HG03457 (cell line): ENCODE data around the gene TRAPPC1.
"Not testable (repeated sequence)": the region's sequence is repeated elsewhere in the genome, so short reads cannot be mapped to it uniquely, and the experiment has no call there.

ENCODE experiments used
- ATAC-seq: cut with Tn5 transposase; IDR thresholded peaks from one replicate; pipeline ENCODE4 v1.9.1; 2021; ENCODE audit warnings: moderate number of reproducible peaks; ENCODE audit not compliant: unreplicated experiment

TRAPPC1 gene, protein sequence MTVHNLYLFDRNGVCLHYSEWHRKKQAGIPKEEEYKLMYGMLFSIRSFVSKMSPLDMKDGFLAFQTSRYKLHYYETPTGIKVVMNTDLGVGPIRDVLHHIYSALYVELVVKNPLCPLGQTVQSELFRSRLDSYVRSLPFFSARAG

DNA sequence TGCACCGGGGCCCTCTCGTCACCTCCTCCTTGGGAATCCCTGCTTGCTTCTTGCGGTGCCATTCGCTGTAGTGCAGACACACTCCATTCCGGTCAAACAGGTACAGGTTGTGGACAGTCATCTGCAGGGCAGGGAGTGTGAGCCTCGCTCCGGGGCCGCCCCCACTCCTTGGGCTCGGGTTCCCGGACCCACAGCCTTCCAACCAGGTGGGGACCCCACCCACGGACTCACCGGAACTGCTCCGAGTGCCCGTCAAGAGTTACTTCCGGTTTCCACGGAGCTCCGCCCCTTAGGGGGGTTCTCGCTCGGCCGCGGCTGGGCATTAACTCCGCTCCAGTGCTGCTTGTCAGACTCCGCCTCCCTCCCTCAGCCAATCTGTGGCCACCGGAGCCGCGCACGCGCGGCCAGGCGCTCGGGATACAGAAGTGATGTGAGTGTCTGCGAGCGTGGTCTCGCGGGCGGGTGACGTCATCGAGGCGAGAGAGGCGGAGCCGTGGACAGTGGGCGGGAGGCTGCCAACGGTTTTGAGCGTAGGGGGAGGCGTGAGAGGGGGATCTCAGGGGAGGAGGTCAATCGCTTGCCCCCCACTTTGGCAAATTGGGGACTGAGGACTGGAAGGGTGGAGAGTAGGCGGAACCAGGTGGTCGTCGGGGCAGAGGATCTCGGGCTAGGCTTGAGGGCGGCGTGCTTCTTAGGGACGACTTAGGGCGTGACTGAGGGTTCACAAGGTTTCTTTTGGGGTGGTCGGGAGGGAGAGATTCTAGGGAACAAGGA lies at the start of gene TRAPPC1, which contains the start of gene CNTROB:
Gene TRAPPC1, minus strand, starts transcription at position 238 of the 774 bp plus-strand sequence. Its CDS starts 117 bp downstream, at position 121.
Gene CNTROB, plus strand, starts transcription at position 498 of the 774 bp plus-strand sequence. CDS start 874 bp downstream, outside the sequence.
- peak; percentile 79 for ATAC-seq

DNA sequence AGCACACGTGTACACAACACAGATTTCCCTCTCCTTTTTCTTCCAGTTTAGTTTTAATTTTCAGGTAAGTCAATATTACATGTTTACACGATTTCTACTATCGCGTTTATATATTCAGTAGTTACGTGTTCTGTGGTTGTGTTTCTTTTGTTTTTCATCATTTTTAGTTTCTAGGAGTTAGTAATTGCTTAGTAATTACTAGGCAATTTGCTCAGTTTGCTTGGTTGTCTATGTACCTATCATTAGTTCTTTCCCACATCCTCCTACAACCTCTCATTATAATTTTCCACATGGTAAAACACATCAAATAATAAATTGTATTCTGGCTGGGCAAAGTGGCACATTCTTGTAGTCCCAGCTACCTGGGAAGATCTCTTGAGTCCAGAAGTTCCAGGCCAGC lies 46.1 kb upstream of the TRAPPC1 start:
- ATAC-seq, result no peak

DNA sequence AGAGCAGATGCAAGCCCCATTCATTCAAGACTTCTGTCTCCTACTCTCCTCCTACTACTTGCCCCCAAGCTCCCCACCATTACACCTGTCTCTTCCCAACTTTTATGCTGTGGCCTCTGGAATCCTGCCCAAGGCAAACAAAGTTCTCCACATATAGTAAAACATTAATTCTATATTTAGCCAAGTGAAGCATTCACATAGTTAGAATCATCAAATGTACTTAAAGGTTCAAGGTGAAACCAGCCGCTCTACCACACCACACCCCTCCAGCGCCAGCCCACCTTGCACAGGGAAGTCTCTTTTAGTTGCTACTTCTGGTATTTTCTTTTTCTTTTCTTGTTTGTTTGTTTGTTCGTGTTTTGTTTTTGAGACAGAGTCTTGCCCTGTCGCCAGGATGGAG lies 45.3 kb upstream of the TRAPPC1 start:
- no peak for ATAC-seq

DNA sequence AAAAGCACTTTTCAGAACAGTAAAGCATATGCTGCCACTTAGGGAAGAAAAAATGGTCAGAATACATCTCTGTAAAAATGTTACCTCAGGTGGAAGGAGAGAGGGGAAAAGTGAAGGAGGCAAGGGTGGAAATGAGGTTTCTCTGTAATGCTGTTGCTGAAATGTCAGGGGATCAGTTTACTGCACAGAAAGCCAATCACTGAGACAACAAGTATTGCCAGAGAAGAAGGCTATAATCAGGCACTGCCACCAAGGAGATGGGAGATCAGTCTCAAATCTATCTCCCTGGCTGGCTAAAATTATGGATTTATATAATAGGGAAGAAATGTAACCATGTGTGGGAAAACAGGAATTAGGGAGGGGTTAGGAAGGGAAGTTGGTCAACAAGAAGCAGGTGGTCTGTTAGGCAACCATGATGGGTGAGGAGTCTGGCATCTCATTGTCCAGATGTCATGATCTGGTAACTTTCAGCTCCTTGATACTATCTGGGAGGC lies 42.9 kb upstream of the TRAPPC1 start:
- ATAC-seq, result no peak

DNA sequence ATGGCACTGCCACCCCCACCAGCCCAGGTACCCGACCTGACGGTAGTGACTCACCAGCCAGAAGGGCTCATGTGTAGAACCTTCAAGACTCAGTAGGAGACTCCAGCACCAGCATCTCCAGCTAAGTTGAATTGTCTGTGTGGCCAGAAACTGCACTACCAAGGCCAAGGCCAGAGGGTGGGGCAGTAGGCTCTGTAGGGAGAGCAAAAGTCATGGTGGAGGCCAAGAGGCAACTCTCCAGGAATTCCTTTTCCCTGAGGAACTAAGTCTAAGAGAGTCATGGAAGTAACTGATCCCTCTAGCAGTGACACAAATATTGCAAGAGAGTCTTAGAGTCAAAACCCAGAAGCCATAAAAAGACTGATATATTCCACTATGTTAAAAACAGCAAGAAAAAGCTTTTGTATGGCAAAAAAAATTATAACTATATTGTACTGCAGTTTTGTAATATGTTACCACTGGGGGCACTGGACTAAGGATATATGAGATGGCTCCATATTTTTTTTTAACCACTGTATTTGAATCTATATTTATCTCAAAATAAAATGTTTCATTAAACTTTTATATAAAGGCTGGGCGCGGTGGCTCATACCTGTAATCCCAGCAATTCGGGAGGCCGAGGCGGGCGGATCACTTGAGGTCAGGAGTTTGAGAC lies 40.5 kb upstream of the TRAPPC1 start:
- ATAC-seq, result no peak

DNA sequence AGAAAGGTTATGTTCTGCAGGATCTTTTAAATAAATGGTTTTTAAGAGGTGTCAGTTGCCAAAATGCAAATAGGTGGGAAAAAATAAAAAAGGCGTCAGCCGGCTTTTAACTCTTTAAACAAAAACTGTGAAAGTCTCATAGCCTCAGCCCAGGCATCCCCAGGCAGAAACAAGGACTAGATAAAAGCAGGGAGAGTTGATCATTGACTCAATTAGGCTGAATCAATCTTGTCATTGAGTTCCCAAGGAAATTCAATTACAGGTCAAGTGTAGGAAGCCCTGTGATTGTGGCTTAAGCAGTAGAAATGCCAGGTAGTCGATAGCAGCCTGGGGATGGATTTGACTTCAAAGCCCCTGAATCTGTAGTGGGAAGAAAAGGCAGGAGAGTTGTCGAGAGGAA lies 39.9 kb upstream of the TRAPPC1 start:
- no peak for ATAC-seq

DNA sequence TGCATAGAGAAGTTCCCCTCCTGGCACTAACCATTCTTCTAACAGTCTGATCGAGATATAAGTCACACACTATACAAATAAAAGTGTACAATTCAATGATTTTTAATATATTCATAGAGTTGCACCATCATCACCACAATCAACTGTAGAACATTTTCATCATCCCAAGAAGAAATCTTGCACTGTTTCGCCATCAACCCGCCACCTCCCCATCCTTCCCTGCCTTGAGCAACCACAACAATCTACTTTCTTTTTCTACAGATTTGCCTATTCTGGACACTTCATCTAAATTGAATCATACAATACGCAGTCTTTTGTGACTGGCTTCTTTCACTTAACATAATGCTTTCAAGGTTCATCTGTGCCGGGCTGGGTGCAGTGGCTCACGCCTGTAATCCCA lies 37.7 kb upstream of the TRAPPC1 start:
- no peak for ATAC-seq

DNA sequence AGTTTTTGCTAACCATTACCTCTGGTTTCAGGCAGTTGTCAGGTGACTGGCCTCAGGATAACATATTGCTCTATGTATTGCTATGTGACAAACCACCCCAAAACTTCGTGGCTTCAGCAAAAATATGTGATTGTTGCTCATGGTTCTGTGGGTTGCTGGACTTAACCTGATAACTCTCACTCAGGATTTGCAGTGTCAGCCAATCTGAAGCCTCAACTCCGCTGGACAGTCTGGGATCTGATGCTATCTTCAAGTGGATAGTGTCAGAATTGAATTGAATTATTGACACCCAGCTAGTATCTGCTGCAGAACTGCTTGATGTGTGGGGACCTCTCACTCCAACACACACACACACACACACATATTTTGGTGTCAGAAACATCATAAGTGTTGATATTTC lies 36.0 kb upstream of the TRAPPC1 start:
- ATAC-seq, result no peak

DNA sequence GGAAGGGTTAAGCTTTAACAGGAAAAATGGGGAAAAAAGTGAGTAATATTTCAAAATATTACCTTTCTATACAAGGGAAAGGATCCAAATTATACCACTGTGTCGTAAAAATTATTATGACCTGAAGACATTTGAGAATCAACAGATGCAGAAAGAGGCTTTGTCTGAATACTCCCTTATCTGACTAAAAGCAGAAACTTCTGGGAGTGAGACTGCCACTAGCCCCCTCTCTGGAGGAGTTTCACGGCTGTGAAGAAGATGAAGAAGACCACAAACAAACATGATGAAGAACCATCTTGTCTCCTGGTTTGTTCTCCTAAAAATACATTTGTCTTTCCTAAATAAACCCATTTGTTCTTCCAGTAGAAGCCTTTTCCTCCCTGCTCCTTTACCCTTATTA lies 29.7 kb upstream of the TRAPPC1 start:
- ATAC-seq, result no peak

DNA sequence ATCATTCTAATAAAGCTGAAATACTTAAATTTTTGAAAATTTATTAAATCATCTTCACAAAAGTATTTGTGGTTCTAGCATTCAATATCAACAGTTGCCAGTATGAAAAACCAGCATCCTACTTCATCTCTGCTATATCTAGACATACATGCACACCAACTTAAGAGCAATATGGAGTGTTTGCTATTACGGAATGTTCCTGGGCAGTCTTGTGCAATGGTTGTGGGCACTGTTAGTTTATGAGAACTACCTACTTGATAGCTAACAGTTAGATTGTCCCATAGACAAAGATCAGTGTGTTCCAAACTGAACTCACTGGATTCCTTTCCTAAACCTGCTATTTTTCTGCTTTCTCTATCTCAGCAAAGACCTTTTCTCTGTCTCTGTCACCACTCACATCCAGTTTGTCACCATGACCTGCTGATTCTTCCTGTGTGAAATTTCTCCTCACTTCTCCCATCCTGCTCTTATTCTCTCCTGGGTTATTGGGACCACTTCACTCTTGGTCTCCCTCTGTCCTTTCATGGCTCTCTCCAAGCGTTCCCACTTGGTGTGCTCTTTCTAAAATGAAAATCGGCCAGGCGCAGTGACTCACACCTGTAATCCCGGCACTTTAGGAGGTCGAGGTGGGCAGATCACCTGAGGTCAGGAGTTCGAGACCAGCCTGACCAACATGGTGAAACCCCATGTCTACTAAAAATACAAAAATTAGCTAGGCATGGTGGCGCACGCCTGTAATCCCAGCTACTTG lies 27.9 kb upstream of the TRAPPC1 start:
- ATAC-seq, result no peak

DNA sequence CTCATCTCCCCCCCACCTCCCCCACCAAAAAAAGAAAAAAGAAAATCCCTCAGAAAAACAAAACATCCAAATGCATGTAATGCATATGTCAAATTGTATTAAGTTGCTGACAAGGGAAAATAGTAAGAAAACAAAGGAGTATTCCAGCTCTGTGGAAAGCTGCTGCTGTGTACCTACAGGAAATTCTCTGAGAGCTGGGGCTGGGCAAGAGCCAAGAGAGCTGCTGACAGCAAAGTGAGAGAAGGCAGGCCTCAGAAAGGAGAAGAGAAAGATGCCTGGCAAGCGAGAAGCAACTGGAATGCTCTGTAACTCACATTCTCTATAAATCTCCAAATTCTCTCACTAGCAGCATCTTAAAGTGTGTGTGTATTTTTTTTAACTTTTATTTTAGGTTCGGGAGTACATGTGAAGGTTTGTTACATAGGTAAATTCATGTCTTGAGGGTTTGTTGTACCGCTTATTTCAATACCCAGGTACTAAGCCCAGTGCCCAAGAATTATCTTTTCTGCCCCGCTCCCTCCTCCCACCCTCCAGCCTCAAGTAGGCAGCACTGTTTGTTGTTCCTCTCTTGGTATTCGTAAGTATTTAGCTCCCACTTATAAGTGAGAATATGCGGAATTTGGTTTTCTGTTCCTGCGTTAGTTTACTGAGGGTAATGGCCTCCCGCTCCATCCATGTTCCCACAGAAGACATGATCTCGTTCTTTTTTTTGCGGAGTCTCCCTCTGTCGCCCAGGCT lies 24.7 kb upstream of the TRAPPC1 start:
- ATAC-seq, result no peak

DNA sequence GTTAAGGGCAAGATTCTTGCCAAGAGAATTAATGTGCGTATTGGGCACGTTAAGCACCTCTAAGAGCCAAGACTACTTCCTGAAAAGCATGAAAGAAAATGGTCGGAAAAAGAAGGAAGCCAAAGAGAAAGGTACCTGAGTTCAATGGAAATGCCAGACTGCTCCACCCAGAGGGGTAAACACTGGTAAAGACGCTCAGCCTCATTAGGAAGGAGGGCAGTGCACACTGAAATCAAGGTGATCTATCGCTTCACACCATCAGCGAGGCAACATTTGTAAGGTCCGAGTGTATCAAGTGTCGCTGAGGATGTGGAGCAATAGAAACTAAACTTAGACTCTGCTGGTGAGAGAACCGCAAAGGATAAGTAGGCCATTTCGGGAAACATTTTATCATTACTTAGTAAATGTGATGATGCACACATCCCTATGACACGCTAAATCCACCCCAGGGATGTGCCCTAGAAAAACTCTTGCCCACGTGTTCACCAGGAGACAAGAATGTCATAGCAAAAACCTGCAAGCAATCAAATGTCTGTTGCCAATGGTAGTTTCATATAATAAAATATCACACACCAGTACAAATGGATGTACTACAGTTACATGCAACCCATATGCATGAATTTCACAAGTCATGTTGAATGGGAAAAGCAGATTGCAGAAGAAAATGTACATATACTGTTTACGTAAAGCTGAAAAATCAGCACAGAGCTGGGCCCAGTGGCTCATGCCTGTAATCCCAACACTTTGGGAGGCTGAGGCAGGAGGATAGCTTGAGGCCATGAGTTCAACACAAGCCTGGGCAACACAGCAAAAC lies 23.9 kb upstream of the TRAPPC1 start:
- no peak for ATAC-seq

DNA sequence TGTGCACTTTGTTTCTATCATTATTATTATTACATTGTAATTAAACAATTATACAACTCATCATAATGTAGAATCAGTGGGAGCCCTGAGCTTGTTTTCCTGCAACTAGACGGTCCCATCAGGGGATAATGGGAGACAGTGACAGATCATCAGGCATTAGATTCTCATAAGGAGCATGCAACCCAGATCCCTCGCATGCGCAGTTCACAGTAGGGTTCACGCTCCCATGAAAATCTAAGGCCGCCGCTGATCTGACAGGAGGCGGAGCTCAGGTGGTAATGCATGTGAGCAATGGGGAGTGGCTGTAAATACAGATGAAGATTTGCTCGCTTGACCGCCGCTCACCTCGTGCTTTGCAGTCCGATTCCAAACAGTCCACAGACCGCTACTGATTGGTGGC lies 21.5 kb upstream of the TRAPPC1 start:
- not testable (repeated sequence) for ATAC-seq

DNA sequence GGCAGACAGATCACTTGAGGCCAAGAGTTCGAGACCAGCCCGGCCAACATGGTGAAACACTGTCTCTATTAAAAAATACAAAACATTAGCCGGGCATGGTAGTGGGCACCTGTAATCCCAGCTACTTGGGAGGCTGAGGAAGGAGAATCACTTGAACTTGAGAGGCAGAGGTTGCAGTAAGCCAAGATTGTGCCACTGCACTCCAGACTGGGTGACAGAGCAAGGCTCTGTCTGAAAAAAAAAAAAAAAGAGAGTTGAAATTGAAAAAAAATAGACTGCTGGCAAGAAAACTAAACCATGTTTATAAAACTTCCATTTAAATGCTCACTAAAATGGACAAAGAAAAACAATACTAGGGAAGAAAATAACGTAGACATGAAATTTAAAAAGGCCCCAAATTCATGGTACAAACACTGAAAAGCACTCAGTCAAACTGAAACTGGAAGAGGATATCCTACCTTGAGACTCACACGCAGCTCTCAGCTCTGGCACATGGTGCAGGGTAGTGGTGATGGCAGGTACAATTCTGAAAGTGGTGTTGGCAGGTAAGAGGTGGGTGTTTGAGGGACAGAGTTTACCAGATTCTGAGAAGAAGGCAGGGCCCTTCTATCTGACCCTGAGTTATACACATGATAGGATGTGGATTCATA lies 19.5 kb upstream of the TRAPPC1 start:
- peak; percentile 52 for ATAC-seq

DNA sequence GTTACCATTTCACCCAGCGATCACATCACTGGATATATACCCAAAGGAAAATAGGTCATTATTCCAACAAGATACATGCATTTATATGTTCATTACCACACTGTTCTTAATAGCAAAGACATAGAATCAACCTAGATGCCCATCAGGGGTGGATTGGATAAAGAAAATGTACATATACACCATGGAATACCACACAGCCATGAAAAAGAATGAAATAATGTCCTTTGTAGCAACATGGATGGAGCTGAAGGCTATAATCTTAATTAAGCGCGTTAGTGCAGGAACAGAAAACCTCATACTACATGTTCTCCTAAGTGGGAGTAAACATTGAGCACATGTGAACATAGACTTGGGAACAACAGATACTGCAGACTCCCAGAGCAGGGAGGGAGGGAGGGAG lies 18.8 kb upstream of the TRAPPC1 start:
- no peak for ATAC-seq

DNA sequence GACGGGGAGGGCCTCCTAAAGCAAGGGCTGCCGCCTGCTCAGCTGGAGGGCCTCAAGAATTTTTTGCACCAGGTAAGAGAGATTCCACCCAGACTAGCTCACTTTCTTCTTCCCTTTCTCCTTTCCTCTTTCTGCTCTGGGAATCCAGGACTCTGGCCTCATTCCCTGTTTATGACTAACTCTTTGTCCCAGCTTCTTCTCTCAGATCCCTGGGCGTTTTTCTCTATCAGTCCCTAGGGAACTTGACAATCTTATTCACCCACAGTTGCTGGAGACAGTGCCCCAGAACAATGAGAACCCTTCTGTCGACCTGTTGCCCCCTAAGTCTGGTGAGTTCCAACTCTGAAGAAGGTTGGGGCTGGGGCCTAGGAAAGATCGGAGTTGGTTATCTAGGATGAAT lies 15.9 kb upstream of the TRAPPC1 start:
- no peak for ATAC-seq

DNA sequence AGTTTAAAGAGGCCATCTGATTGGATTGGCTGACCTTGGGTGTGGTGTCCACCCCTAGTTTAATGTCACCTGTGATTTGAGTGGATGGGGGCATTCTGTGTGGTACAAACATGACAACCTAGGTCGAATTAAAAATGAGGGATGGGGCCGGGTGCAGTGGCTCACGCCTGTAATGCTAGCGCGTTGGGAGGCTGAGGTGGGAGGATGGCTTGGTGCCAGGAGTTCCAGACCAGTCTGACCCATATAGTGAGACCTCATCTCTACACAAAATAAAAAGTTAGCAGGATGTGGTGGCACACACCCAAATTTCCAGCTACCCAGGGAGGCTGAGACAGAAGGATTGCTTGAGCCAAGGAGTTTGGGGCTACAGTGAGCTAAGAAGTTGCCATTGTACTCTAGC lies 14.7 kb upstream of the TRAPPC1 start:
- no peak for ATAC-seq

DNA sequence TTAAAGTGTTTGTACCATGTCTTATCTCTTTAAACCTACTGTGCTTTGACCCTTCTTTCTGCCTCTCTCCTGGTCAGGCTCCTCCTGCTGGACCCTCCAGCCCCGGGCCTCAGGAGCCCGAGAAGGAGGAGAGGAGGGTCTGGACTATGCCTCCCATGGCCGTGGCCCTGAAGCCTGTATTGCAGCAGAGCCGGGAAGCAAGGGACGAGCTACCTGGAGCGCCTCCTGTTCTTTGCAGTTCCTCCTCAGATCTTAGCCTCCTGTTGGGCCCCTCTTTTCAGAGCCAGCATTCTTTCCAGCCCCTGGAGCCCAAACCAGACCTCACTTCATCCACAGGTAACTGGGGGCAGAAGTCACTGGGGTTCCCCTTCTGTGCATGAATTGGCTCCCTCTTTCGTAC lies 13.9 kb upstream of the TRAPPC1 start:
- ATAC-seq, result no peak

DNA sequence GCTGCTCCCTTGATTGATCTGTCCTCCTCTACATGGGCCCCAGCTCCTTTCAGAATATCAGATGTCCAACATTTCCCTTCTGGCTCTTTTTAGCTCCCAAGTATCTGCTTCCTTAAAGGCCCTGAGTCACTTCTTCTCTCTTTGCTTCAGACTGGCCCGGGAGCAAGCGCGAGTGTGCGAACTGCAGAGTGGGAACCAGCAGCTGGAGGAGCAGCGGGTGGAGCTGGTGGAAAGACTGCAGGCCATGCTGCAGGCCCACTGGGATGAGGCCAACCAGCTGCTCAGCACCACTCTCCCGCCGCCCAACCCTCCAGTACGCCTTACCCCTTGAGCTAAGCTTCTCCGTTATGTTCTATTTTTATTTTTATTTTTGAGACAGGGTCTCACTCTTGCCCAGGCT lies 12.6 kb upstream of the TRAPPC1 start:
- ATAC-seq, result no peak
